ENCODE measurements around the gene ISL1. TPM values are rescaled to one million over a fixed set of nuclear protein-coding genes. Genes with fewer than 3 reads are reported as not detected.

ISL1 gene
- total RNA-seq, 2 donors from 2014 or later, result 1.3 to 1.6 TPM

GRCh38 chr5:51392689-51393199 is 9.5 kb downstream of the ISL1 start:
- no peak for DNase-seq
- no peaks in the 10 kb centered on the region for H3K36me3 ChIP-seq
- TF ChIP-seq CTCF (IDR thresholded peaks at IDR 0.05), result no peak
- H3K4me3 ChIP-seq, result no peak overlapping the region
- intact Hi-C loops (cut with DNase I), result no loop called here
- no peaks in the 10 kb centered on the region for H3K9me3 ChIP-seq
- H3K27ac ChIP-seq, result no peak overlapping the region
- H3K27me3 ChIP-seq, result peaks cover 24% of the 10 kb centered on the region
- H3K4me1 ChIP-seq, result no peaks in the 10 kb centered on the region
- no peak overlapping the region for H3K9ac ChIP-seq (ENCODE audit: low read depth in 2 of 2, low read length in 2 of 2)

GRCh38 chr5:51394609-51395008 is 11.4 kb downstream of the ISL1 start:
- H3K9me3 ChIP-seq, result no peaks in the 10 kb centered on the region
- peaks cover 25% of the 10 kb centered on the region for H3K27me3 ChIP-seq
- H3K27ac ChIP-seq, result no peak overlapping the region
- H3K4me3 ChIP-seq, result no peak overlapping the region
- intact Hi-C loops (cut with DNase I), result no loop called here
- DNase-seq, result no peak
- H3K36me3 ChIP-seq, result no peaks in the 10 kb centered on the region
- TF ChIP-seq CTCF (IDR thresholded peaks at IDR 0.05), result no peak
- no peak overlapping the region for H3K9ac ChIP-seq (ENCODE audit: low read depth in 2 of 2, low read length in 2 of 2)
- no peaks in the 10 kb centered on the region for H3K4me1 ChIP-seq

DNA sequence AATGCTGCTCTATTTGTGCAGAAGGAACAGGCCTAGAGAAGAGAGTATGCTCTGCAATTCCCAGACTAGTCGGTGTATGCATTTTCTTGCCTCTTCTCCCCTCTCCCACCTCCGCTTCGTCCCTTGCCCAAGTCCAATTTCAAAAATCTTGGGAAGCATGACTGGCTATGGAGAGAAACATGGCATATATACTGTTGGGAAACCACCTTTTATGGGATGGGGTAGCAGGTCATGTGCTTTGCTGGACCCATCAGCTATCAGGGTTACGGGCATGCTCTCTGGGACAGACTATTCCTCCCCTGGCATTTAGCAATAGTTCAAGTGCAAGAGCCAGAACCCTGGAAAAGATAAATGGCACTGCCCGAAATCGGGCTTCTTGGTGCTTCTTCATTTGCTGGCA is 12.0 kb downstream of the ISL1 start:
- Histone ChIP-seq H3K36me3 (no peaks in the 10 kb centered on the region), H3K9ac (ENCODE audit: low read depth in 2 of 2, low read length in 2 of 2) (no peak overlapping the region), H3K27ac (no peak overlapping the region), H3K4me1 (no peaks in the 10 kb centered on the region), H3K4me3 (no peak overlapping the region), H3K9me3 (no peaks in the 10 kb centered on the region), H3K27me3 (peaks cover 21% of the 10 kb centered on the region)
- TF ChIP-seq CTCF (IDR thresholded peaks at IDR 0.05), result no peak
- intact Hi-C loops (cut with DNase I), result no loop called here
- DNase-seq, result no peak

DNA sequence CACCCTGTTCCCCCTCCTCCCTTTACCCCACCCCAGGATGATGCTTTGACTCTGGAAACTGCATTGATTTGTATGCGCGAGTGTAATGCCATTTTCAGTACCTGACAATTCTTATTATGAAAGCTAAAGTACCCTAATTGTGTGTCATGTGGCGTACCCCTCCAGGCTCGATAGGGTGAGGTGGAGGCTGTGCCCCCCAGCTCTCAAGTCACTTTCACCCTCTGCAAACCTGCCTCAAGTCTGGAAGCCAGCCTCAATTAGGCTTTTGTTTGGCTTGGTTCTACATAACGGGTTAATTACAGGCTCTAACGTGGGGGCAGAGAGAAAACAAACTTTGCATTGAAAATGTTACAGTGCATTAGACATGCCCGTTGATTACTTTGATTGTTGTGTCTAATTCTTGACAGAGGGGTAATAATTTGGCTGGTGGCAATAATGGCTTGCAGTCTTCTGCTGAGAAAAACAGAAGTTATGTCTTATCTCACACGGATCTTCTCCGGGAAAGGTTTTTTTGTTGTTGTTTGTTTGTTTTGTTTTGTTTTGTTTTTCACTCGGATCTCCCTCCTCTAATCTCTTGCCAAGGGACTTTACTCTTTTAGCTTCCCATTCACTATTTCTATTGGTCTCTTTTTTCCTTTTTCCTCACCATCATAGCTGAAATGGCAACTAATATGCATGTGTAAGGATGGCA is 12.6 kb downstream of the ISL1 start:
- no peak overlapping the region for H3K4me3 ChIP-seq
- no peak overlapping the region for H3K9ac ChIP-seq (ENCODE audit: low read depth in 2 of 2, low read length in 2 of 2)
- intact Hi-C loops (cut with DNase I), result no loop called here
- H3K36me3 ChIP-seq, result no peaks in the 10 kb centered on the region
- no peaks in the 10 kb centered on the region for H3K9me3 ChIP-seq
- H3K27ac ChIP-seq, result no peak overlapping the region
- no peak for TF ChIP-seq CTCF (IDR thresholded peaks at IDR 0.05)
- peaks cover 20% of the 10 kb centered on the region for H3K27me3 ChIP-seq
- no peaks in the 10 kb centered on the region for H3K4me1 ChIP-seq
- DNase-seq, result no peak

GRCh38 chr5:51396797-51397196 is 13.5 kb downstream of the ISL1 start:
- no peak overlapping the region for H3K4me3 ChIP-seq
- no peaks in the 10 kb centered on the region for H3K36me3 ChIP-seq
- no peak overlapping the region for H3K9ac ChIP-seq (ENCODE audit: low read depth in 2 of 2, low read length in 2 of 2)
- no peak overlapping the region for H3K27ac ChIP-seq
- no peak for TF ChIP-seq CTCF (IDR thresholded peaks at IDR 0.05)
- intact Hi-C loops (cut with DNase I), result no loop called here
- peaks cover 20% of the 10 kb centered on the region for H3K27me3 ChIP-seq
- H3K9me3 ChIP-seq, result no peaks in the 10 kb centered on the region
- H3K4me1 ChIP-seq, result no peaks in the 10 kb centered on the region
- no peak for DNase-seq
